K562 (cell line): ENCODE data around the gene IGSF9. TPM values are rescaled to one million over a fixed set of nuclear protein-coding genes. Genes with fewer than 3 reads are reported as not detected.

Experiments used
- ATAC-seq: fragments of 200-7000 bp; cut with Tn5 transposase; 3 replicates; pipeline ENCODE4 v1.9.1; 2020; ENCODE audit warnings: moderate library complexity
- BruUV-seq: library from RNA; stranded (reverse); fragments of 400-500 nt; replicated peaks from 2 replicates; lab custom pipeline; 2021; lab: Mats Ljungman, UMichigan
- CTCF ChIA-PET: fragments of 300-600 bp; formaldehyde crosslinking; extraction: SDS; loops from one replicate; lab custom pipeline; 2021; ENCODE audit warnings: low intra/inter-chr PET ratio; lab: Yijun Ruan, JAX
- POLR2A ChIA-PET: fragments of 300-600, 350-650 bp; sonication (Branson Sonifier 250); formaldehyde crosslinking; extraction: SDS; loops from one replicate; lab custom pipeline; 2021; ENCODE audit warnings: antibody characterized with exemption, inconsistent platforms; lab: Yijun Ruan, JAX
- DNase-seq, 4 experiments: peaks; one replicate each; pipeline versions ENCODE4 v3.0.0 to v3.0.0-alpha.2; 2011 to 2018; ENCODE audit warnings: low spot score in 3 of 4, mixed read lengths in 3 of 4; ENCODE audit errors: extremely low read depth in 1 of 4
- FAIRE-seq: peaks from 2 replicates; lab custom pipeline; 2011; peaks lifted over from hg19 to GRCh38; lab: Jason Lieb, UNC
- H2AFZ ChIP-seq: 2 replicates; pipeline ENCODE4 v1.6.0; 2011; ENCODE audit warnings: low read depth, low read length, control low read depth, inconsistent platforms
- H3K27ac ChIP-seq: fragments of 200-600 bp; 3 replicates; pipeline ENCODE4 v1.8.0; 2011; ENCODE audit warnings: low read depth, mild to moderate bottlenecking, control low read depth, inconsistent platforms, low read length, moderate library complexity, mixed read lengths; ENCODE audit errors: extremely low read depth
- H3K27me3 ChIP-seq, 2 experiments: fragments of 300-600 bp in 1 of 2; 2 replicates in 1 of 2; 3 replicates in 1 of 2; pipeline versions ENCODE4 v1.6.0 to v1.8.0; 2011; ENCODE audit warnings: inconsistent platforms in 2 of 2, low read length in 2 of 2, mild to moderate bottlenecking in 1 of 2, mixed read lengths in 1 of 2, moderate library complexity in 1 of 2; ENCODE audit not compliant: control insufficient read depth in 2 of 2, insufficient read depth in 2 of 2
- H3K36me3 ChIP-seq: fragments of 300-600 bp; 3 replicates; pipeline ENCODE4 v1.8.0; 2011; ENCODE audit warnings: mild to moderate bottlenecking, low read length, inconsistent platforms; ENCODE audit not compliant: control insufficient read depth, insufficient read depth
- H3K4me1 ChIP-seq, 2 experiments: fragments of 200-600 bp in 1 of 2; replicated peaks in 1 of 2; 2 replicates in 1 of 2; 3 replicates in 1 of 2; pipeline versions ENCODE4 v1.5.1 to v1.8.0; 2011; ENCODE audit warnings: inconsistent platforms in 2 of 2, low read length in 2 of 2, mild to moderate bottlenecking in 1 of 2, mixed read lengths in 1 of 2, moderate library complexity in 1 of 2; ENCODE audit not compliant: control insufficient read depth in 2 of 2, insufficient read depth in 2 of 2
- H3K4me2 ChIP-seq: 2 replicates; pipeline ENCODE4 v1.6.1; 2011; ENCODE audit warnings: low read length, control low read depth, inconsistent platforms, mixed read lengths; ENCODE audit not compliant: insufficient read depth
- H3K4me3 ChIP-seq: fragments of 200-600 bp; sonication (generic), shearing (Covaris generic); 2 replicates; pipeline ENCODE4 v1.5.1; 2016; ENCODE audit warnings: control low read depth, inconsistent platforms
- H3K79me2 ChIP-seq: fragments of 200-600 bp; 3 replicates; pipeline ENCODE4 v1.8.0; 2011; ENCODE audit warnings: low read length, inconsistent platforms; ENCODE audit not compliant: control insufficient read depth, insufficient read depth
- H3K9ac ChIP-seq, 2 experiments: 2 replicates each; pipeline versions ENCODE4 v1.6.0 to v1.6.1; 2011; ENCODE audit warnings: low read depth in 2 of 2, low read length in 2 of 2, control low read depth in 1 of 2, inconsistent platforms in 1 of 2, mild to moderate bottlenecking in 1 of 2, mixed read lengths in 1 of 2; ENCODE audit not compliant: insufficient read depth in 1 of 2
- H3K9me1 ChIP-seq: one replicate; pipeline ENCODE4 v1.6.0; 2011; ENCODE audit warnings: inconsistent platforms, mild to moderate bottlenecking, low read length, moderate library complexity; ENCODE audit not compliant: control insufficient read depth, insufficient read depth
- H3K9me3 ChIP-seq: replicated peaks from 2 replicates; pipeline ENCODE4 v1.5.1; 2011; ENCODE audit warnings: low read depth, low read length, inconsistent platforms; ENCODE audit not compliant: control insufficient read depth, insufficient read depth
- H4K20me1 ChIP-seq: replicated peaks from 2 replicates; pipeline ENCODE4 v1.6.1; 2011; ENCODE audit warnings: low read length, inconsistent platforms, mixed read lengths; ENCODE audit not compliant: control insufficient read depth, insufficient read depth
- BCOR ChIP-seq: fragments of 450-650 bp; IDR thresholded peaks from 2 replicates; pipeline ENCODE4 v1.6.1; 2016
- BMI1 ChIP-seq: fragments of 150-350 bp; IDR thresholded peaks from 2 replicates; pipeline ENCODE4 v1.6.1; 2014; ENCODE audit warnings: low read length
- CREBBP ChIP-seq: IDR thresholded peaks from one replicate; pipeline ENCODE4 v1.6.1; 2012; ENCODE audit warnings: low read depth, mild to moderate bottlenecking, control low read depth, inconsistent platforms, low read length
- CREM ChIP-seq: IDR thresholded peaks from 2 replicates; pipeline ENCODE4 v1.6.1; 2014; ENCODE audit warnings: antibody characterized with exemption, low read depth
- FOSL1 ChIP-seq: fragments of 200-800 bp; sonication (Bioruptor generic); conservative IDR thresholded peaks from 2 replicates; pipeline ENCODE4 v1.6.1; 2016; ENCODE audit warnings: missing genetic modification characterization, missing compliant biosample characterization
- FOXP1 ChIP-seq: sonication (generic); formaldehyde crosslinking; IDR thresholded peaks from 2 replicates; pipeline ENCODE4 v1.8.0; 2022; ENCODE audit warnings: mild to moderate bottlenecking, missing genetic modification reagents
- GATA2 ChIP-seq: sonication (generic); formaldehyde crosslinking; IDR thresholded peaks from 2 replicates; pipeline ENCODE4 v1.4.0; 2020; ENCODE audit warnings: mild to moderate bottlenecking, missing genetic modification reagents
- KLF1 ChIP-seq: fragments of 450-650 bp; IDR thresholded peaks from 2 replicates; pipeline ENCODE4 v1.6.1; 2016; ENCODE audit warnings: missing genetic modification characterization, missing compliant biosample characterization
- MEIS2 ChIP-seq: fragments of 450-650 bp; IDR thresholded peaks from 2 replicates; pipeline ENCODE4 v1.6.1; 2014; ENCODE audit warnings: mild to moderate bottlenecking; ENCODE audit not compliant: partially characterized antibody
- MXI1 ChIP-seq: IDR thresholded peaks from 2 replicates; pipeline ENCODE4 v1.6.1; 2011; ENCODE audit warnings: low read depth, mild to moderate bottlenecking, improper control_type of control experiment, low read length
- NFE2 ChIP-seq: IDR thresholded peaks from 2 replicates; pipeline ENCODE4 v1.6.1; 2014; ENCODE audit warnings: antibody characterized with exemption, low read depth
- RBM15 ChIP-seq: fragments of 200-400 bp; formaldehyde crosslinking; IDR thresholded peaks from 2 replicates; pipeline ENCODE4 v1.6.1; 2018; ENCODE audit warnings: mild to moderate bottlenecking, low read length, moderate library complexity; ENCODE audit not compliant: insufficient read depth
- SIX5 ChIP-seq, 2 experiments: IDR thresholded peaks; 2 replicates each; pipeline ENCODE4 v1.6.1; 2011; ENCODE audit warnings: low read length in 2 of 2, borderline replicate concordance in 1 of 2, low read depth in 1 of 2, mild to moderate bottlenecking in 1 of 2, moderate library complexity in 1 of 2; ENCODE audit not compliant: insufficient read depth in 1 of 2
- SREBF1 ChIP-seq: fragments of 150-350 bp; IDR thresholded peaks from 2 replicates; pipeline ENCODE4 v1.6.1; 2014; ENCODE audit warnings: antibody characterized with exemption, low read depth, low read length, borderline replicate concordance
- U2AF2 ChIP-seq: fragments of 200-400 bp; formaldehyde crosslinking; optimal IDR thresholded peaks from 2 replicates; pipeline ENCODE3; 2017; ENCODE audit warnings: low read depth, mild to moderate bottlenecking, low read length
- ZC3H8 ChIP-seq: fragments of 450-650 bp; IDR thresholded peaks from 2 replicates; pipeline ENCODE4 v1.6.1; 2017
- ZNF224 ChIP-seq: sonication (generic); formaldehyde crosslinking; IDR thresholded peaks from 2 replicates; pipeline ENCODE4 v1.8.0; 2022; ENCODE audit warnings: mild to moderate bottlenecking, missing genetic modification reagents
- ZNF239 ChIP-seq: fragments of 250-450 bp; sonication (Bioruptor Pico); IDR thresholded peaks from 2 replicates; pipeline ENCODE4 v1.4.0; 2020; ENCODE audit warnings: mild to moderate bottlenecking
- ZNF263 ChIP-seq: sonication (generic); formaldehyde crosslinking; IDR thresholded peaks from 2 replicates; pipeline ENCODE4 v1.8.0; 2022; ENCODE audit warnings: mild to moderate bottlenecking, missing genetic modification reagents, borderline replicate concordance
- ZNF551 ChIP-seq: fragments of 250-450 bp; sonication (Bioruptor Pico); IDR thresholded peaks from 2 replicates; pipeline ENCODE4 v1.5.0; 2021; ENCODE audit warnings: mild to moderate bottlenecking, moderate library complexity
- ZNF644 ChIP-seq: fragments of 200-800 bp; sonication (Bioruptor generic); IDR thresholded peaks from 2 replicates; pipeline ENCODE4 v1.6.1; 2016; ENCODE audit warnings: low read depth, missing genetic modification characterization, missing compliant biosample characterization
- ZNF717 ChIP-seq: fragments of 250-450 bp; sonication (Bioruptor Pico); IDR thresholded peaks from 2 replicates; pipeline ENCODE4 v1.5.0; 2021
- WGBS: fragments of 100-300 bp; shearing (Covaris generic); methylation state at CpG from one replicate; pipeline ENCODE4 v1.1.6; 2016; ENCODE audit warnings: low coverage, mixed read lengths; ENCODE audit not compliant: insufficient coverage; ENCODE audit errors: missing lambda C conversion rate; 5-methylcytosine and 5-hydroxymethylcytosine counted together
- in situ Hi-C: fragments of 300-500 bp; cut with MboI; formaldehyde crosslinking; loops from 4 replicates; pipeline ENCODE4 v1.15.0; 2018; ENCODE audit warnings: inconsistent platforms, mixed read lengths
- intact Hi-C: fragments of 100-400 bp; cut with micrococcal nuclease; formaldehyde crosslinking; loops from 2 replicates; pipeline ENCODE4 v1.14.2; 2022
- polyA plus RNA-seq, 8 experiments: library from polyadenylated mRNA; depleted of rRNA in 4 of 8; stranded (reverse) in 5 of 8; unstranded in 3 of 8; fragments of >200 nt; fragmentation: Nextera tagmentation in 2 of 8; fragmentation: Illumina TruSeq in 1 of 8; extraction: Ambion mirVana in 2 of 8; extraction: Trizol in 1 of 8; gene quantifications; 2 replicates each; pipeline versions ENCODE4 v1.2.1 to v1.2.3, GENCODE V29; 2011 to 2014; ENCODE audit warnings: inconsistent platforms in 1 of 8, missing spikeins in 1 of 8
- total RNA-seq, 7 experiments: library from RNA; depleted of rRNA in 6 of 7; stranded (reverse); fragments of >200 nt in 6 of 7; fragmentation: Illumina TruSeq in 2 of 7; extraction: Trizol in 2 of 7; gene quantifications; 2 replicates each; pipeline versions ENCODE4 v1.2.1 to v1.2.3, GENCODE V29; 2011 to 2021; ENCODE audit warnings: low replicate concordance in 1 of 7
- TF ChIP-seq, protein P1 (sequence below): fragments of 450-650 bp; IDR thresholded peaks from 2 replicates; pipeline ENCODE4 v1.6.1; 2017; ENCODE audit warnings: mild to moderate bottlenecking, moderate library complexity
- TF ChIP-seq, protein P2 (sequence below): fragments of 250-450 bp; sonication (Bioruptor Pico); IDR thresholded peaks from 2 replicates; pipeline ENCODE4 v1.8.0; 2021; ENCODE audit warnings: borderline replicate concordance, mild to moderate bottlenecking, moderate library complexity; ENCODE audit not compliant: poor library complexity, severe bottlenecking

The IGSF9 gene
- total and polyA plus RNA-seq, 9 of the 15 experiments (the other 6 are each of a cell fraction or from before 2014, with no cell fraction given), result 0.03 to 0.29 (median 0.07) TPM; not detected in 1

DNA sequence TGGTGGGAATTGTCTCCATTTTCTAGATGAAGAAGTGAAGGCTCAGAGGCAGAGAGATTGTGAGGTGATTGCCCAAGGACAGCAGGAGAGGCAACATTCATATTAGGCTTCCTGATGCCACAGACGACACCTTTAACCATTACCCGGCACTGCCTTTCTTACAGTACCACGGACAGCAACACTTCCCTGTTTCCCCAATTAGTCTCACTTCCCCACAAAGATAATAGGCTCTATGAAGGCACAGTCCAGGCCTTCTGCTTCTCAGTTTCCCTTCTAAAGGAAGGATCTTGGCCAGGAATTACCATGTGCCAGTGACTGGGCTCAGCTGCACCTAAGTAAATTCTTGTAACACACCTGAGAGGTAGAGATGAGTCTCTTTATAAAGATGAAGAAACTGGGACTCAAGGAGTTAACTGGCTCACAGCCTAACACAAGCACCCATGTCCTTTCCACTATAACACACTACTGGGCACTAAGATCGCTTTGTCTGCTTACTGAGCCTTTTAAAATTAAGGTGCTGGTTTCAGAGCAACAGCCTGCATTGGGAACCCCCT lies 9.6 kb downstream of the IGSF9 start:
- Histone ChIP-seq H3K27me3 (peaks cover 11 to 55% of the 10 kb centered on the region in 2 experiments), H2AFZ (no peak overlapping the region), H3K9ac (peak overlapping the region in 1 of 2 experiments; percentile 2; a peak in 1 of 4 replicates), H3K4me2 (no peak overlapping the region), H3K27ac (no peak overlapping the region), H3K4me1 (peaks cover 4 to 24% of the 10 kb centered on the region in 2 experiments; a peak in 4 of 5 replicates), H3K9me1 (no peaks in the 10 kb centered on the region), H3K4me3 (no peak overlapping the region), H3K36me3 (no peaks in the 10 kb centered on the region), H3K79me2 (no peaks in the 10 kb centered on the region), H3K9me3 (no peaks in the 10 kb centered on the region), H4K20me1 (peaks cover 3% of the 10 kb centered on the region; the same call in 1 of the 2 replicates)
- peak; percentile 26; the same call in 1 of the 3 replicates for ATAC-seq
- in situ Hi-C loops (loop anchor here (5.0 kb wide), 1 partner anchor 72 kb away; no protein-coding TSS in a partner anchor), intact Hi-C loops (loop anchor here (1.0 to 5.0 kb wide), 3 partner anchors 71 to 147 kb away; partner anchors contain the start of gene KCNJ9)
- DNase-seq, result no peak
- POLR2A ChIA-PET, result interaction anchor here (0.7 kb wide), 1 partner anchor 72 kb away, joined by 5 read pairs; no protein-coding TSS in a partner anchor
- WGBS, result 15% methylated on average over 4 of the region's 4 CpGs
- CTCF ChIA-PET, result interaction anchor here (0.7 to 6.5 kb wide), 3 partner anchors 71 to 149 kb away, joined by 4 to 75 read pairs (median 4); no protein-coding TSS in a partner anchor
- no peak for FAIRE-seq
- BruUV-seq, result no TSS peak
- TF ChIP-seq ZNF551 (CRISPR knock-in tag) (no peak), U2AF2 (no peak), MXI1 (no peak), CREBBP (no peak), FOXP1 (peak; percentile 62; the same call in 1 of the 2 replicates), ZNF224 (CRISPR knock-in tag) (no peak), ZNF644 (tag) (no peak), SREBF1 (no peak), CREM (no peak), FOSL1 (tag) (no peak), ZNF717 (CRISPR knock-in tag) (no peak), BCOR (no peak), GATA2 (CRISPR knock-in tag) (no peak), ZNF263 (CRISPR knock-in tag) (0 out of 2 replicates have a peak, but pooled peaks have one; percentile 9), ZC3H8 (no peak), MEIS2 (no peak), SIX5 (IDR thresholded peaks at IDR 0.05; ENCODE audit: borderline replicate concordance in 1 of 2, insufficient read depth in 1 of 2, low read depth in 1 of 2, low read length in 2 of 2) (no peak), KLF1 (tag) (no peak), BMI1 (no peak), NFE2 (no peak), ZNF239 (CRISPR knock-in tag) (no peak), RBM15 (no peak)
- TF ChIP-seq, protein P1, sequence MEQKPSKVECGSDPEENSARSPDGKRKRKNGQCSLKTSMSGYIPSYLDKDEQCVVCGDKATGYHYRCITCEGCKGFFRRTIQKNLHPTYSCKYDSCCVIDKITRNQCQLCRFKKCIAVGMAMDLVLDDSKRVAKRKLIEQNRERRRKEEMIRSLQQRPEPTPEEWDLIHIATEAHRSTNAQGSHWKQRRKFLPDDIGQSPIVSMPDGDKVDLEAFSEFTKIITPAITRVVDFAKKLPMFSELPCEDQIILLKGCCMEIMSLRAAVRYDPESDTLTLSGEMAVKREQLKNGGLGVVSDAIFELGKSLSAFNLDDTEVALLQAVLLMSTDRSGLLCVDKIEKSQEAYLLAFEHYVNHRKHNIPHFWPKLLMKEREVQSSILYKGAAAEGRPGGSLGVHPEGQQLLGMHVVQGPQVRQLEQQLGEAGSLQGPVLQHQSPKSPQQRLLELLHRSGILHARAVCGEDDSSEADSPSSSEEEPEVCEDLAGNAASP, result no peak
- TF ChIP-seq, protein P2, sequence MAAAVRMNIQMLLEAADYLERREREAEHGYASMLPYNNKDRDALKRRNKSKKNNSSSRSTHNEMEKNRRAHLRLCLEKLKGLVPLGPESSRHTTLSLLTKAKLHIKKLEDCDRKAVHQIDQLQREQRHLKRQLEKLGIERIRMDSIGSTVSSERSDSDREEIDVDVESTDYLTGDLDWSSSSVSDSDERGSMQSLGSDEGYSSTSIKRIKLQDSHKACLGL (CRISPR knock-in tag), result no peak
